H4 (cell line): Measurements from ENCODE around the gene FBXL13. TPM values are rescaled to one million over a fixed set of nuclear protein-coding genes. Genes with fewer than 3 reads are reported as not detected.
"Not testable (repeated sequence)": the region's sequence is repeated elsewhere in the genome, so short reads cannot be mapped to it uniquely, and the experiment has no call there.

Experiments
- DNase-seq: peaks from one replicate; pipeline ENCODE4 v3.0.0-alpha.2; 2015; ENCODE audit warnings: low spot score
- total RNA-seq: library from RNA; depleted of rRNA; stranded (reverse); fragments of >200 nt; shearing (Covaris generic); gene quantifications from 2 replicates; pipeline ENCODE4 v1.2.3, GENCODE V29; 2014

FBXL13 gene
- total RNA-seq, 1 experiment from 2014 or later = 0.50 TPM

DNA sequence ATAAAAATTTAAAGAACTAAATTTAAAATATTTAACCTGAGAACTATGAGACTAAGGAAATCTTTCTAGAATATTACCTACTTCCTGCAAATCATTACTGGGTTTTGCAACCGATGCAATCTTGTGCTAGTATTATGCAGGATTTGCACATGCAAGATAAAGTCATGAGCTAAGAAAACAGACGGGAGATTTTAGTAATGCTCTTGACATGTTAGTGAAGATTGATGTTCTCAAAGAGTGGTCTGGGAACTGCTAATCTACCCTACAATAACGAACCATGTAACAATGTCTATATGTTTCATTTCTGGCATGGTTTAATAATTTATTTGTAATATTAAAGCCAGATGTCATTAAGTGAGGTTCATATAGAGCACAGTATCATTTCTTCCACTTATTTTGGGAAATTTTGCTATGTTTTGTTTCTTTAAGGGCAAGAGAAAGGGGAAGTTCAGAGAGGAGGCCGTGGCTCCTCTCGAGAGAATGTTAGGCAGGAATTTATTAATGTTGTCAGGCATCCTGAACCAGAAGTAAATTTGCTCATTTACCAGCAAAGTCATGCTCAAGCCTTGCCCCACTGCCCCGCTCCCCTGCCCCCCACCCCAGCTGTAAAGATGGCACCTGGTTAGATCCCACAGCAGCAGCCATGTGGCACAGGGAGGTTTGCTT, 139.0 kb downstream of the FBXL13 start:
- no peak for DNase-seq

DNA sequence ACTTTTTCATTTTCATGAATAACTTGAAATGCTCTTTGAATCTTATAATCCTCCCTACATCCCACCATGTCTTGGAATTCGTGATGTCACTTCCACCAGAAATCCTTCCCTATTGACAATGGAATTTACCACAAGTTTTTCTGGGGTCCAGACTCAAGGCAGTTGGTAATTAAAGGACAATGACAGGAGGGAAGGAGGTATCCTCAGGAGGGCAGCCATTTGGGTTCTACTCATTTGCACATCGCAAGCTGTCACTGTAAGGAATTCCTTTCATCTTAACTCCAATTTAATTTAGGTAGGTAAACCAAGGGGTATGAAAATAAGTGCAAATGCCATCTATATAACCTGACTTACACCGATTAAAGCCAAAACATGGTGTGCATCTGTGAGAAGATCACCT, 139.9 kb downstream of the FBXL13 start:
- no peak for DNase-seq

DNA sequence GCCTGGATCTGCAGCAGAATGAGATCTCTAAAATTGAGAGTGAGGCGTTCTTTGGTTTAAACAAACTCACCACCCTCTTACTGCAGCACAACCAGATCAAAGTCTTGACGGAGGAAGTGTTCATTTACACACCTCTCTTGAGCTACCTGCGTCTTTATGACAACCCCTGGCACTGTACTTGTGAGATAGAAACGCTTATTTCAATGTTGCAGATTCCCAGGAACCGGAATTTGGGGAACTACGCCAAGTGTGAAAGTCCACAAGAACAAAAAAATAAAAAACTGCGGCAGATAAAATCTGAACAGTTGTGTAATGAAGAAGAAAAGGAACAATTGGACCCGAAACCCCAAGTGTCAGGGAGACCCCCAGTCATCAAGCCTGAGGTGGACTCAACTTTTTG, 140.4 kb downstream of the FBXL13 start:
- no peak for DNase-seq

GRCh38 chr7:102933763-102934162, 140.8 kb downstream of the FBXL13 start:
- no peak for DNase-seq

DNA sequence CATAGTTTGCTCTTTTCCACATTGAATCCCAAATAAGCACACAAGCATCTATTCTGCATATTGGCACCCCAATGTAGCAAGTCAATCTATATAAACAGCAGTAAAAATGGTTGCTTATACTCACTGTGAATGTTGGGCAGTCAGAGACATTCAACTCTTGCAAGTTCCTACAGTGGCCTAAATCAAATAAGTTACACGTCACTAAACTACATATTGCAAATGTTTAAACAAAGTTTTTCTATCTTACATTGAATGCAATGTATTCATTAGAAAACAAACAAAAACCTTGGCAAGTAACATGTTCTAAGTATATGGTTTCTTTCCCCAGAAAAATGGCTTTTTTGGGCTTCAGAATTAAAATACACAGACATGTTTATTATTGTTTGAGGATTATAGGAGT, 142.8 kb downstream of the FBXL13 start:
- no peak for DNase-seq

DNA sequence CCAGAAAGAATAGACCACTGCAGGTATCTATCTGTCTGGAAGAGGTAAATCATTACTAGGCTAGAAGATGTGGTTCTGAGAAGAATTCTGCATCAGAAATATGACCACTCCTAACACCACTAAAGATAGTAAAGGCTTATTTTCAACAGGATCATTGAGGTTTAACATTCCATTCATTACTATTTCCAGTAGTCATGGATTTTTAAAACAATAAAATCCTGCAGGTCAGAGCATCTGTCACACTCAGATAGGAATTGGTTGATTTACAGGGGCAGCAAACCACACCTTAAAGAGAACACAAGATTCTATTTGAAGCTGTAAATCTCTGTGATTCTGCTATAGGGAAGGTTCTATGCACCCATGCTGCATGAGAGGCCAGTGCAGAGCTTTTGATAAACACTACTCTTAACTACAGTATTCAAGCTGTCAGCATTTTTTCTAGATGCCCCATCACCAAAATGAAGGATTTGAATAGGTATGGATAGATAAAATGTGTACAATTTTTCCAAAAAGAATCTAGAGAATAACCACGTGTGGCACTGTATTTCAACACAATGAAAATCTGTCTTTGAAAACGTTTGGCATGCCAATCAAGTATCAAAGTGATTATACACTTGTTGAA, 147.2 kb downstream of the FBXL13 start:
- no peak for DNase-seq

GRCh38 chr7:102926783-102927140, 147.8 kb downstream of the FBXL13 start:
- DNase-seq = no peak

- DNase-seq = no peak
Measured at GRCh38 chr7:102925976-102926782, 148.4 kb downstream of the FBXL13 start.

DNA sequence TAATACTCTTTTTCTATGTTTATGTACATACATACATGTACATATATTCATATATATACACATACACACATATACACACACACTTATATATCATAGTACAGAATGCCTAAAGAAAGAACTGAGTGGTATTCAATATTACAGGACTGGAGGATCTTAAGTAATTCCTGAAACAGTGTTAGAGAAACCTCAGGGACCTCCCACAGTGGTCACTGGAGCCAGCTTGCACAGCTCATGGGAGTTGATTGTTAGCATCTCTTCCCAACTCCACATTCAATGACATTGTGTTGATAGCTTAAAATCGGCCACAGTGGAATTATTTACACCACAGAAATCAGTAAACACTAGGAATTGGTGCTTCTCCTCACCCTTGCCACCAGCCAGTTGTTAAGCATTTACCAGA, 155.8 kb downstream of the FBXL13 start:
- no peak for DNase-seq

- DNase-seq = no peak
Measured at GRCh38 chr7:102917436-102918353, 156.9 kb downstream of the FBXL13 start.

DNA sequence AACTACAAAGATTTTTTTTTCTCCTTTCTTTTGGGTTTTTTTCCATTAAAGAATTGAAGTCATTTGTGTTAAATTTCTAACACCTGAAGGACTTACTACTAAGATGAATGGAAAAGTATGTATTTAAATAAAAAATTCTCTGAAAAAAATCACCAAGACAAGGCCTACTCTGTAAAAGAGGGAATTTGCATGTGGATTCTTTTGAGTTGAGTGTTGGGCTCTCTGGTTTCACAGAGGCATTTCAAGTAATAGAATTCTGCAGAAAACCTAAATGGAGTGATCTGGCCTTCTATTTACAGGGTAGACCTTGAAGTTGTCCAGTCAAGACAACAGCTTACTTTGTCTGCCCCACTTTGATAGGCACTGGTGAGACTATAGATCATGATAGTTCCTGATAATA, 157.7 kb downstream of the FBXL13 start:
- no peak for DNase-seq

GRCh38 chr7:102916426-102916825, 158.2 kb downstream of the FBXL13 start:
- DNase-seq = no peak

DNA sequence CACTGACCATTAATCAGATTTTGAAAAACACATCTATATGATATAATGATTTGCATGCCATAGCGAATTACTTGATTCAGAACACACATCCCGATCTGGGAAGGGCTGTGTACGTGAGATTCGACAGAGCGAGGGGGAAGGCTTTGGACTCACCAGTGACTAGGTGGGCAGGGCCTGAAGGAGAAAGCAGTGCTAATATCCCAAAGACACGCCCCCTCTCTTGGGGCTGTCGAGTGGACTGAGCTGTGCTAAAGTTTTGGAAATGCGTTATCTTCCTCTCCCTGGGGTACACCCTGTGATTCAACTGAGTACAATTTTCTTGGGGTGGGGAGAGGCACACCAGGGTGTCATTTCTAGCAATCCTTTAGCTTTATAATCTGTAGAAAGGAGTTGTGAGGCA, 160.0 kb downstream of the FBXL13 start:
- no peak for DNase-seq

GRCh38 chr7:102913826-102914225, 160.8 kb downstream of the FBXL13 start:
- no peak for DNase-seq

- DNase-seq = peak; percentile 87
Measured at GRCh38 chr7:102912742-102913141, 161.9 kb downstream of the FBXL13 start, which contains the start of gene LRRC17. Gene LRRC17 (plus strand): TSS chr7:102913000. CDS start chr7:102933914, 20,914 bp downstream.

DNA sequence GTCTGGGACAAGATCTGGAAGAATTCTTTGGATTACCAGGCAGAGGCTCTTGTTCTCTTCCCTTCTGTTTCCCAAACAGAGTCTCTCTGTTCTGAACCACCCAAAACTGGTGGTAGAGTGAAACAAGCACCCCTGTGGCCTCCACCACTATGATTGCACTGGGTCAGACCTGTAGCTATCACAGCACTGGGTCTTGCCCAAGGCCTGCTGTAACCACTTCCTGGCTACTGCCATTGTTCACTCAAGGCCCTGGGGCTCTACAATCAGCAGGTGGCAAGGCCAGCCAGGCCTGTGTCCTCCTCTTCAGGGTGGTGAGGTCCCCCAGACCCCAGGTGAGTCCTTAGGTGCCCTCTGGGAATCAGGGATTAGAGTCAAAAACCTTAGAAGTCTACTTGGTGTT, 165.9 kb downstream of the FBXL13 start:
- DNase-seq = no peak

DNA sequence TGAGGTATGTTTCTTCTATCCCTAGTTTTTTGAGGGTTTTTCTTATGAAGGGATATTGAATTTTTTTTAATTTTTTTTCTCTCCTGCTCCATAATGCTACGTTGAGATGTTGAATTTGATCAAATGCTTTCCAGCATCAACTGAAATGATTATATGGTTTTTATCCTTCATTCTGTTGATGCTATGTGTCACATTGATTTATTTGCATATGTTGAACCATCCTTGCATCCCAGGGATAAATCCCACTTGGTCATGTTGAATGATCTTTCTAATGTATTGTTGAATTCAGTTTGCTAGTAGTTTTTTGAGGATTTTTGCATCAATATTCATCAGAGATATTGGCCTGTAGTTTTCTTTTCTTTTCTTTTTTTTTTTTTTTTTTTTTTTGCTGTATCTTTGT, 171.0 kb downstream of the FBXL13 start:
- not testable (repeated sequence) for DNase-seq

GRCh38 chr7:102902052-102902451, 172.5 kb downstream of the FBXL13 start:
- DNase-seq = not testable (repeated sequence)

DNA sequence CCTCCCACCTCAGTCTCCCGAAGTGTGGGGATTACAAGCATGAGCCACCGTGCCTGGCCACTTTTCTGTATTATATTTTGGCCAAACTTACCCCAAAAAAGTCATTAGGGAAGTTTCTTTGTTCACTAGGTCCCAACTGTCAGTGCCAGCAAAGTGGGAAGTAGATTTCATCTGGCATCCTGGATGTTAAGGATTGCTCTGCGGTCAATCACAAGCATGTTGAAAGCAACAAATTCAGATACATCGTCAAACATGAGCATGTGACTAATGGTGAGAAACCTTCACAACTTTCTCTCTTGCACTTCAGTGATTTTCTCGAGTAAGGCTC, 176.1 kb downstream of the FBXL13 start:
- no peak for DNase-seq

DNA sequence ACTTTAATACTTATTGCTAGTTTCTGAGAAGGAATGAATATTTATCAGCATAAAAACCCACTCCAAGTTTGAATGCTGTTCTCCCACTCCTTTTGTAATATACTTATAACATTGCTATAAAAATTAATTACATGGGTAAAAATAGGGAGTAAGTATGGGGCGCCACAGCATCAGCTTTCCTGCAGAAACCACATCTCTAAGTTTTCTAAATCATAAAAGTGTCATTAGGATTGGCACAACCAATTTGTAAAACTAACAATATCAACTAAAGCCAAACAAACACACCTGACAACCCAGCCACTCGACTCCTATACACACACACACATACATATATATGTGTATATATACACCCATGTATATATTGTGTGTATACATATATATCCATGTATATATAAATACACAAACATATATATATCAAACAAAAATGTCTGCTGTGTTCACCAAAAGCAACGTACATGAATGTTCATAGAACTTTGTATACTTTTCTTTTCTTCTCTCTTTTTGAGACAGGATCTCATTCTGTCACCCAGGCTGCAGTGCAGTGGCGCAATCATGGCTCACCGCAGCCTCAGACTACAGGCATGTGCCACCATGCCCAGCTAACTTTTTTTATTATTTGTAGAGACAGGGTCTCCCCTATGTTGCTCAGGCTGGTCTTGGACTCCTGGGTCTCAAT, 176.6 kb downstream of the FBXL13 start:
- DNase-seq = no peak

- DNase-seq = no peak
Measured at GRCh38 chr7:102897211-102897631, 177.4 kb downstream of the FBXL13 start.
